HG02610 (cell line): Measurements from ENCODE around the gene NDUFA5.
"Not testable (repeated sequence)": the region's sequence is repeated elsewhere in the genome, so short reads cannot be mapped to it uniquely, and the experiment has no call there.

Experiments used
- ATAC-seq: cut with Tn5 transposase; IDR thresholded peaks from one replicate; pipeline ENCODE4 v1.9.1; 2021; ENCODE audit warnings: mild to moderate bottlenecking, moderate library complexity; ENCODE audit not compliant: unreplicated experiment

The NDUFA5 gene

GRCh38 chr7:123526533-123526932 lies 31.1 kb downstream of the NDUFA5 start:
- ATAC-seq: not testable (repeated sequence)

- no peak for ATAC-seq
These were observed 35.6 kb downstream of the NDUFA5 start for GRCh38 chr7:123522066-123522465.

GRCh38 chr7:123505221-123505620 lies 52.4 kb downstream of the NDUFA5 start:
- ATAC-seq: no peak

GRCh38 chr7:123502201-123502600 lies 55.4 kb downstream of the NDUFA5 start:
- no peak for ATAC-seq

- ATAC-seq: no peak
These were observed 56.6 kb downstream of the NDUFA5 start for GRCh38 chr7:123500878-123501489.

- no peak for ATAC-seq
These were observed 58.2 kb downstream of the NDUFA5 start for GRCh38 chr7:123499211-123499970.

- ATAC-seq: no peak
These were observed 59.0 kb downstream of the NDUFA5 start for GRCh38 chr7:123498601-123499000.

GRCh38 chr7:123498031-123498430 lies 59.6 kb downstream of the NDUFA5 start:
- ATAC-seq: no peak

- ATAC-seq: peak; percentile 55
These were observed 63.3 kb downstream of the NDUFA5 start for GRCh38 chr7:123494193-123494796.

- peak; percentile 80 for ATAC-seq
These were observed 65.1 kb downstream of the NDUFA5 start for GRCh38 chr7:123492485-123492884.
